ENCODE measurements around the gene RPRD1B. TPM values are rescaled to one million over a fixed set of nuclear protein-coding genes. Genes with fewer than 3 reads are reported as not detected.

RPRD1B gene
- total and polyA plus RNA-seq, 4 donors = 5.8 to 34.3 (median 29.4) TPM

GRCh38 chr20:37990571-37991151, 42.9 kb upstream of the RPRD1B start:
- Histone ChIP-seq H3K36me3 (ENCODE audit: control insufficient read depth in 4 of 4, insufficient read depth in 3 of 4, low read depth in 1 of 4, low read length in 3 of 4) (peaks cover 6 to 16% (median 8%) of the 10 kb centered on the region in 4 donors), H3K9me3 (ENCODE audit: control insufficient read depth in 4 of 4, low read length in 3 of 4) (no peaks in the 10 kb centered on the region), H3K4me3 (ENCODE audit: low read depth in 1 of 3, low read length in 3 of 3) (no peak overlapping the region), H3K27ac (ENCODE audit: low read depth in 1 of 2, low read length in 2 of 2) (no peak overlapping the region), H3K27me3 (ENCODE audit: control insufficient read depth in 4 of 4, insufficient read depth in 4 of 4, low read length in 3 of 4) (no peaks in the 10 kb centered on the region), H3K9ac (ENCODE audit: low read depth in 1 of 2, low read length in 2 of 2) (peak overlapping the region in 1 of 2 donors; percentile 12), H3K4me1 (ENCODE audit: control insufficient read depth in 4 of 4, insufficient read depth in 4 of 4, low read length in 3 of 4) (peaks cover 8 to 59% (median 42%) of the 10 kb centered on the region in 4 donors)
- 19% methylated on average over 10 of the region's 10 CpGs for WGBS
- DNase-seq (ENCODE audit: low spot score) = no peak
- TF ChIP-seq RAD21 (IDR thresholded peaks at IDR 0.05) (no peak), HNF4A (conservative IDR thresholded peaks at IDR 0.05) (peak in 1 of 2 donors; percentile 25), MAX (IDR thresholded peaks at IDR 0.05) (peak; percentile 71), GABPA (IDR thresholded peaks at IDR 0.05 in 1 of 2, conservative IDR thresholded peaks at IDR 0.05 in 1 of 2) (no peak), RXRA (IDR thresholded peaks at IDR 0.05) (peak; percentile 14 to 46), NR2F2 (IDR thresholded peaks at IDR 0.05) (no peak), SP1 (IDR thresholded peaks at IDR 0.05) (peak; percentile 33), EGR1 (IDR thresholded peaks at IDR 0.05; ENCODE audit: low read depth in 2 of 2) (no peak), JUND (IDR thresholded peaks at IDR 0.05) (no peak), YY1 (IDR thresholded peaks at IDR 0.05) (peak; percentile 55), ATF3 (IDR thresholded peaks at IDR 0.05) (no peak)
- TF ChIP-seq, protein P1, sequence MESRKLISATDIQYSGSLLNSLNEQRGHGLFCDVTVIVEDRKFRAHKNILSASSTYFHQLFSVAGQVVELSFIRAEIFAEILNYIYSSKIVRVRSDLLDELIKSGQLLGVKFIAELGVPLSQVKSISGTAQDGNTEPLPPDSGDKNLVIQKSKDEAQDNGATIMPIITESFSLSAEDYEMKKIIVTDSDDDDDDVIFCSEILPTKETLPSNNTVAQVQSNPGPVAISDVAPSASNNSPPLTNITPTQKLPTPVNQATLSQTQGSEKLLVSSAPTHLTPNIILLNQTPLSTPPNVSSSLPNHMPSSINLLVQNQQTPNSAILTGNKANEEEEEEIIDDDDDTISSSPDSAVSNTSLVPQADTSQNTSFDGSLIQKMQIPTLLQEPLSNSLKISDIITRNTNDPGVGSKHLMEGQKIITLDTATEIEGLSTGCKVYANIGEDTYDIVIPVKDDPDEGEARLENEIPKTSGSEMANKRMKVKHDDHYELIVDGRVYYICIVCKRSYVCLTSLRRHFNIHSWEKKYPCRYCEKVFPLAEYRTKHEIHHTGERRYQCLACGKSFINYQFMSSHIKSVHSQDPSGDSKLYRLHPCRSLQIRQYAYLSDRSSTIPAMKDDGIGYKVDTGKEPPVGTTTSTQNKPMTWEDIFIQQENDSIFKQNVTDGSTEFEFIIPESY (IDR thresholded peaks at IDR 0.05) = no peak
- TF ChIP-seq, protein P2, sequence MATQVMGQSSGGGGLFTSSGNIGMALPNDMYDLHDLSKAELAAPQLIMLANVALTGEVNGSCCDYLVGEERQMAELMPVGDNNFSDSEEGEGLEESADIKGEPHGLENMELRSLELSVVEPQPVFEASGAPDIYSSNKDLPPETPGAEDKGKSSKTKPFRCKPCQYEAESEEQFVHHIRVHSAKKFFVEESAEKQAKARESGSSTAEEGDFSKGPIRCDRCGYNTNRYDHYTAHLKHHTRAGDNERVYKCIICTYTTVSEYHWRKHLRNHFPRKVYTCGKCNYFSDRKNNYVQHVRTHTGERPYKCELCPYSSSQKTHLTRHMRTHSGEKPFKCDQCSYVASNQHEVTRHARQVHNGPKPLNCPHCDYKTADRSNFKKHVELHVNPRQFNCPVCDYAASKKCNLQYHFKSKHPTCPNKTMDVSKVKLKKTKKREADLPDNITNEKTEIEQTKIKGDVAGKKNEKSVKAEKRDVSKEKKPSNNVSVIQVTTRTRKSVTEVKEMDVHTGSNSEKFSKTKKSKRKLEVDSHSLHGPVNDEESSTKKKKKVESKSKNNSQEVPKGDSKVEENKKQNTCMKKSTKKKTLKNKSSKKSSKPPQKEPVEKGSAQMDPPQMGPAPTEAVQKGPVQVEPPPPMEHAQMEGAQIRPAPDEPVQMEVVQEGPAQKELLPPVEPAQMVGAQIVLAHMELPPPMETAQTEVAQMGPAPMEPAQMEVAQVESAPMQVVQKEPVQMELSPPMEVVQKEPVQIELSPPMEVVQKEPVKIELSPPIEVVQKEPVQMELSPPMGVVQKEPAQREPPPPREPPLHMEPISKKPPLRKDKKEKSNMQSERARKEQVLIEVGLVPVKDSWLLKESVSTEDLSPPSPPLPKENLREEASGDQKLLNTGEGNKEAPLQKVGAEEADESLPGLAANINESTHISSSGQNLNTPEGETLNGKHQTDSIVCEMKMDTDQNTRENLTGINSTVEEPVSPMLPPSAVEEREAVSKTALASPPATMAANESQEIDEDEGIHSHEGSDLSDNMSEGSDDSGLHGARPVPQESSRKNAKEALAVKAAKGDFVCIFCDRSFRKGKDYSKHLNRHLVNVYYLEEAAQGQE (IDR thresholded peaks at IDR 0.05) = peak; percentile 75
- TF ChIP-seq, protein P3, sequence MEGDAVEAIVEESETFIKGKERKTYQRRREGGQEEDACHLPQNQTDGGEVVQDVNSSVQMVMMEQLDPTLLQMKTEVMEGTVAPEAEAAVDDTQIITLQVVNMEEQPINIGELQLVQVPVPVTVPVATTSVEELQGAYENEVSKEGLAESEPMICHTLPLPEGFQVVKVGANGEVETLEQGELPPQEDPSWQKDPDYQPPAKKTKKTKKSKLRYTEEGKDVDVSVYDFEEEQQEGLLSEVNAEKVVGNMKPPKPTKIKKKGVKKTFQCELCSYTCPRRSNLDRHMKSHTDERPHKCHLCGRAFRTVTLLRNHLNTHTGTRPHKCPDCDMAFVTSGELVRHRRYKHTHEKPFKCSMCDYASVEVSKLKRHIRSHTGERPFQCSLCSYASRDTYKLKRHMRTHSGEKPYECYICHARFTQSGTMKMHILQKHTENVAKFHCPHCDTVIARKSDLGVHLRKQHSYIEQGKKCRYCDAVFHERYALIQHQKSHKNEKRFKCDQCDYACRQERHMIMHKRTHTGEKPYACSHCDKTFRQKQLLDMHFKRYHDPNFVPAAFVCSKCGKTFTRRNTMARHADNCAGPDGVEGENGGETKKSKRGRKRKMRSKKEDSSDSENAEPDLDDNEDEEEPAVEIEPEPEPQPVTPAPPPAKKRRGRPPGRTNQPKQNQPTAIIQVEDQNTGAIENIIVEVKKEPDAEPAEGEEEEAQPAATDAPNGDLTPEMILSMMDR (IDR thresholded peaks at IDR 0.05; ENCODE audit: low read depth, low read length, missing input control) = no peak
